Cardiac fibroblast (primary cell): ENCODE results near the gene RNU4-1.
"Not testable (repeated sequence)": the region's sequence is repeated elsewhere in the genome, so short reads cannot be mapped to it uniquely, and the experiment has no call there.

Experiments used
- DNase-seq, 2 donors: peaks; one replicate each; pipeline versions ENCODE4 v3.0.0 to v3.0.0-alpha.2; 2010; ENCODE audit warnings: low read depth in 2 of 2
- H3K4me3 ChIP-seq, 2 donors: replicated peaks in 1 of 2; 1 replicate in 1 of 2; 2 replicates in 1 of 2; pipeline ENCODE4 v1.5.1; 2011; ENCODE audit warnings: low read depth in 2 of 2, low read length in 2 of 2, mild to moderate bottlenecking in 2 of 2, moderate library complexity in 1 of 2
- CTCF ChIP-seq: IDR thresholded peaks from one replicate; pipeline ENCODE4 v1.5.1; 2011; ENCODE audit warnings: low read depth, mild to moderate bottlenecking, low read length, inconsistent platforms

Gene RNU4-1

GRCh38 chr12:120247621-120248030 lies 45.4 kb downstream of the RNU4-1 start:
- no peak overlapping the region for H3K4me3 ChIP-seq

GRCh38 chr12:120247183-120247582 lies 45.9 kb downstream of the RNU4-1 start:
- no peak overlapping the region for H3K4me3 ChIP-seq
- TF ChIP-seq CTCF = no peak
- DNase-seq = no peak

More at GRCh38 chr12:120247621-120248030, 45.4 kb downstream of the RNU4-1 start:
- DNase-seq = peak in 1 of 2 donors; percentile 73
- no peak for TF ChIP-seq CTCF

- not testable (repeated sequence) for H3K4me3 ChIP-seq, DNase-seq
Measured at GRCh38 chr12:120246705-120247104, 46.3 kb downstream of the RNU4-1 start.
